OCI-M2 (cell line): ENCODE results near the gene RPS21.

Experiments
- DNase-seq: peaks from one replicate; lab custom pipeline; 2025; ENCODE audit not compliant: unreplicated experiment; lab: John Stamatoyannopoulos, UW

The RPS21 gene

GRCh38 chr20:62394248-62395245, 7.6 kb downstream of the RPS21 start:
- no peak for DNase-seq

DNA sequence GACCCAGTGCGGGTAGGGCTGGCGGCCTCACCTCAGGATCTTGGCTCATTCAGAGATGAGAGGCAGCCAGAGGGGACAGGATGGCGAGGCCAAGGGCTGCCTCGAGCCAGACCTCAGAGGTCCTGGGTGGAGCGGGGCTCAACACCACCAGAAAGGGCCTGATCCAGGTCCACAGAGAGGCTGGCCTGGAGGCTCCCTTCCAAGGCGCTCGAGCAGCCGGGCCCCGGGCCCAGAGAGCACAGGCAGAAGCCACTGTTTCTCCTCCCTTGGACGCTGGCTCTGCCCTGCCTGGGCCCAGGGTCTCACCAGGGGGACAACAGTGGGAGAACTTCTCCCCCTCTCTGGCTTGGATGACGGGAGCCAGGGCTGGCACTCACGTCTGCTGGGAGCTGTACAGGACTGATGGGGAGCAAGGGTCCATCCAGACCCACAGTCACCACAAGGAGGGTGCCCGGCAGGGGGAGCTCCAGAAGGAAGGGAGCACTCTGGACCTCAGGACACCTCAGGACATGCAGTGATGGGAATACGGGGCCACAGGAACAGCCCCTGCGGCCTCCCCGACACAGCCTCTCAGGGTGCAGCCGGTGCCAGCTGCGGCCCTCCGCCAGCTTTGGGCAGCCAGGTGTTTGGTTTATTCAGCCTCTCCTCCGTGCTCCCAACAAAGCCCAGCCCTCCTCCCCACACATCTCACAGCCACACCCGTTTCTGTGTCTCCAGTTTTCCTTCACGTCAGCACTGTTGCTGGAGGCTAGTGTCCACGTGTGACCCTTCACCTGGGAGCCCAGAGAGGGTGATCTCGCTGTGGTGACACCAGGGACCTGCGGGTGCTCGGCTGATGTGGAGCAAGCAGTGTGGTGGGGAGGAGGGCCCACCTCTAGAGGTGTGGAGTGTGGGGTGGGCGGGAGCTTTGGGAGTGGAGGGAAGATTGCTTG, 8.7 kb downstream of the RPS21 start:
- DNase-seq: no peak

GRCh38 chr20:62396367-62397239, 9.7 kb downstream of the RPS21 start:
- no peak for DNase-seq

DNA sequence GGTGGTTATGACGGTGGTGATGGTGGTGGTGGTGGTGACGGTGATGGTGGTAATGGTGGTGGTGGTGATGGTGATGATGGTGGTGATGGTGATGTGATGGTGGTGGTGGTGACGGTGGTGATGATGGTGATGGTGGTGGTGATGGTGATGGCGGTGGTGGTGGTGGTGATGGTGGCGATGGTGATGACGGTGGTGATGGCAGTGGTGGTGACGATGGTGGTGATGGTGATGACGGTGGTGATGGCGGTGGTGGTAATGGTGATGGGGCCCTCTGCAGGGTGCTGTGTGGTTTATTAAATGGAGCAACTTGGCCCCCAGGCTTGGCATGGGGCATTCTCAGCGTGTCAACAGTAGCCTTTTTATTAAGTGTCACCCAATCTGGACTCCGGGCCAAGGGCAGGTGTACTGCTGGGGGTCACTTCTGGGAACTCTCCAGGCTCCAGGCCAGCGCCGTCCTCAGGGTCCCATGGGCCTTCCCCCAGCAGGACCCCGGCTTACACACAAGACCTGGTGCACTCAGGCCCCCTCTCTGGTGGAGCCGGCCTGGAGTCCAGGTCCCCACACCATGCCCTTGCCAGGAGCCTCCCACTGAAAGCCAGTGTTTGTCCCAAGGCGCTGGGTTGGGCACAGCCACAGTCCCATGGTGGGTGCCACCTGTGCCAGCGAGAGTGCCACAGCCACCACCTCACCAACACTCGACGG, 11.4 kb downstream of the RPS21 start:
- no peak for DNase-seq

- DNase-seq: no peak
Observed at GRCh38 chr20:62400021-62400420, 13.1 kb downstream of the RPS21 start.

DNA sequence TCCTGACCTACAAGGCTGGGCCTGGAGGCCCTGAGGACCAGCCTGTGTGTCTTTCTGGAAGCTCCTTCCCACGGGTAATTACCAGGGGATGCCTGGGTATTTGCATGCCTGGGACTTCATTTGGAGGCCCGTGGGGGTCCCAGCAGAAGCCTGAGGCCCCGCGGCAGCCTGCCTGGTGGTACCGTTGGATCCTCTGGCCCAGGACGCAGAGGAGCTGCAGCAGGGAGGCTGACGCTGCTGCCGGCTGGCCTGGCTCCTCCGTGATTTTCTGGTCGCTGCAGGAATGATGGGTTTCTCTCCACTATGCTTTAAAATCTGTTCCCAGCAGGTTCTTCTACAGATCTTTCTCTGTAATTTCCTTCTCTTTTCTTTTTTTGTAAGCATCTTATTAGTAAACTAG, 13.6 kb downstream of the RPS21 start:
- DNase-seq: no peak

DNA sequence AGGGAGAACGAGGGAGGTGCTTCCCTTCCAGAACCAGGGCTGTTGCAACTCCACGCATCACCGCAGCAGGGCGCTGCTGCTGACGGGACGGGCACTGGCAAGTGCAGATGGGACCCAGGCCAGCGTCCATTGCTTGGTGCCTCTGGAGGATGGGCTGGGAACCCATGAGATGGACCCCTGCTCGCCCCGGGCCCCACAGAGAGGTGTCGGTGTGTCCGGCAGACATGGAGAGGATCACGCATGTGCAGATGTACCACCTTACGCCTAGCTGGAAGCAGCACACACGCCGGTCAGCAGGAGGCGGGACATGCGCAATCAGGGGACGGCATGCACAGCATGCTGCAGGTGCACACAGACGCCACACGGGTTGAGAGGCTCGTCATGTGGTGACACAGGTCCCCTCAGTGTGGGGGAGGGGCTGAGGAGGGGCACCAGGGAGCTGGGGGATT, 14.5 kb downstream of the RPS21 start:
- DNase-seq: no peak

GRCh38 chr20:62402456-62403150, 15.7 kb downstream of the RPS21 start:
- no peak for DNase-seq

DNA sequence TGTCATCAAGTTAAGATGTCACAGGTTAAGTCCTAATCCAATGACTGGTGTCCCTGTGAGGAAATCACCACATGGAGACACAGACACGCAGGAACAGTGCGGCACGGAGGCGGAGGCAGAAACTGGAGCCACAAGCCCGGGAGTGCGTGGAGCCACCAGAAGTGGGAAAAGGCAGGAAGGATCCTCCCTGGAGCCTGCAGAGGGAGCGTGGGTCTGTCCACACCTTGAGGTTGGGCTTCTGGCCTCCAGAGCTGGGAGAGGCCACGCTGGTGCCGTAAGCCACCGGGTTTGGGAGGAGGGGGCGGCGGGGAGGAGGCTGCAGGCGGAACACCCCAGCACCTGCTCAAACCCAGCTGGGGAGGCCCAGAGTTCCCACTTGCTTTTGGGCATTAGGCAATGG, 16.4 kb downstream of the RPS21 start:
- no peak for DNase-seq

- no peak for DNase-seq
Observed at GRCh38 chr20:62404112-62404665, 17.3 kb downstream of the RPS21 start.

DNA sequence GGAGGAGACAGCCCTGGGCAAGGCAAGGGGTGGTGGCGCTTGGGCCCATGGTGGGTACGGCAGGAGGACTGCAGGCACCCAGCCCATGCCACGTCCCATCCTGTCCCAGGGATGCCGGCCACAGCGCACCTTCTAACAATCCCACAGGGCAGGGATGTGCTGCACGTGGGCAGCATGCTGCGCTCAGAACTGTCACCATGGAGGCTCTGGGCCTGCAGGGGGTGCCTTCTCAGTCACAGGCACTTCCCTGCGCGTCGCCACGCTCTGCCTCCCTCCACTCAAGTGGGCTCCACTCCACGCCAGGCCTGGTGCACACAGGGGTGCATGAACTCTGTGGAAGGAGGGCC, 17.8 kb downstream of the RPS21 start:
- DNase-seq: no peak

DNA sequence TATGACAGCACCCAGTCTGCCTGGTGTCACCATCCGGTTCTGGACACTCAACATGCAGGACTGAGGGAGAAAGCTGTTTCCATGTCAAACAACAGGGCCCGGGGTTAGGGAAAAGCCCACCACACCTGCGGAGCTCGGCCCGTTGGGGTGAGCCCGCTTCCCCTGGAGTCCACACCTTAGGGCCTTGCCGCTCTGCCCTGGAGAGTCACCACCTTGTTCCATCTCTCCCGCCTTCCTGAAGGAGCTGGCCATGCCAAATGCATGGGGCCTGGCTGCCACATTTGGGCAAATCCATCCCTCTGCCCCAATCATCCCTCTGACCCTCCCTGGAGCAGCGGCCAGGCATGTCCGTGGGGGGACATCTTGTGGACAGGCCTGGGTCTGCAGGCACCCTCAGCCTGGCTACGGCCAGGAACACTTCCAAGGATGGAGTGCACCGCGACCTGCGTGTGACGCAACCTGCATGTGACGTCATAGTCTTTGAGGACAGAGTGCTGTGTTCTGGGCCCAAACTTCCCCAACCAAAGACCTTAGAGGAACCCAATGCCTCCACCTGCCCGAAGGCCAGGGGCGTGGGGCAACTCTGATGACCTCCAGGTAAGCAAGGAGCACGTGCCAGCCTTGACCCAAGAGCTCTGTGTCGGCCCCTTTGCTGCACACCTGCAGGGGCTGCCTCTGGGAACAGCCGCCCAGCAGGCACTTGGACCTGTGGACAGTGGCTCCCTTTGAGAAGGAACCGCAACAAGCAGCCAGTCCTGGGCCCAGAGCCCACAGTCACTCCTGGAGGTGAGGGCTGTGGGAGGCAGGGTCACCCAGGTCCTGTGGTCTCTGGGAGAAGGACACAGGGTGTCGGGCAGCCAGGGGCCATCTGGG, 18.4 kb downstream of the RPS21 start:
- DNase-seq: no peak

DNA sequence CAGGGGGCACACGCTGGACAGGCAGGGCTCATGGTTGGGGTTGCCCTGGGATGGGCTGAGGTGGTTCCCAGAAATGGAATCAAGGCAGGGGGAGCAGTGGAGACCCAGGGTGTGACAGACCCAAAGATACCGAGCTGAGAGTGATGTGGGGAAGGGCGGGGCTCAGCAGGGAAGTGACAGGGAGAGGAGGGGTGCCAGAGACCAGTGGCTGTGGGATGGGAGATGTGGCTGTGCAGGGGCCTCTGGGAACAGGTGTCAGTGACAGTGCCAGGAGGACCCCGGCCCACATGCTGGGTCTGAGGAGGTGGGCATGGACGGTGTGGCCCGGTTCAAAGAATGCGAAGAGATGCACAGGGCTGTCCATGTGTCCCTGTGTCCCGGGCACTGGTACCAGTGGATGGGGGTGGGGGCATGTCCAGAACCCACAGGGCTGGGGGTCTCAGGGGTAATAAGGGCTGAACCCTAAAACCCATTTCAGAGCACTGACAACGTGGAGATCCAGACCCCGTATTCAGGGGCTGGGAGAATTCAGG, 19.1 kb downstream of the RPS21 start:
- no peak for DNase-seq

DNA sequence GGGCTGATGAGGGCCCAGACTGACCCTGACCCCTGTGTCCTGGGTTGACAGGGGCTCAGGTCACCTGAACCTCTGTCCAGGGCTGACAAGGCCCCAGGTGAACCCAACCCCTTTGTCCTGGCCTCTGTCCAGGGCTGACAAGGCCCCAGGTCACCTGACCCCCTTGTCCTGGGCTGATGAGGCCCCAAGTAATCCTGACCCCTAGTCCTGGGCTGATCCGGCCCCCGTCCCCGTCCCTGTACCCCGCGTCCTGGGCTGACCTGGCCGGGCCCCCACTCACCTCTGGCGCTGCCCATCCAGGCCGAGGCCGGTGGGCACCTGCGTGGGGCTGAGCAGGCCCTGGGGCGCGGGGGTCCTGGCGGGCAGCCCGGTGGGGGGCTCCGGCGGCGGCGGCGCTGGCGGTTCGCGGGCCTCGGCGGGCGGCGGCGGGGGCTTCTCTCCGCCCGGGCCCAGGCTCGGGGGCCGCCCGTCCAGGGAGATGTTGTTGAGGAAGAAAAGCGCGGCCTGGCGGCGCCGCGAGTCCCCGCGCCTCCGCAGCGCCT, 19.8 kb downstream of the RPS21 start:
- no peak for DNase-seq

- no peak for DNase-seq
Observed at GRCh38 chr20:62407221-62407992, 20.5 kb downstream of the RPS21 start, which contains the start of gene CABLES2. TSS of gene CABLES2 (minus strand) at chr20:62407285. CDS start at chr20:62407276, 9 bp downstream.

- DNase-seq: no peak
Observed at GRCh38 chr20:62408055-62408454, 21.2 kb downstream of the RPS21 start.

- DNase-seq: no peak
Observed at GRCh38 chr20:62408640-62409039, 21.7 kb downstream of the RPS21 start.
